Testis (tissue), 3 donors: ENCODE measurements around the gene LHX5. TPM values are rescaled to one million over a fixed set of nuclear protein-coding genes. Genes with fewer than 3 reads are reported as not detected.

Source experiments
- DNase-seq: peaks from one replicate; pipeline ENCODE4 v3.0.0-alpha.2; 2019
- H3K27ac ChIP-seq, 2 donors: fragments of 200-600 bp; sonication (generic); one replicate each; pipeline ENCODE4 v1.5.1; 2019
- H3K27me3 ChIP-seq: fragments of 200-600 bp; sonication (generic); one replicate; pipeline ENCODE4 v1.5.1; 2019
- H3K36me3 ChIP-seq: fragments of 200-600 bp; sonication (generic); one replicate; pipeline ENCODE4 v1.5.1; 2017; ENCODE audit warnings: low read depth; ENCODE audit errors: missing control alignments
- H3K4me1 ChIP-seq: fragments of 200-600 bp; sonication (generic); one replicate; pipeline ENCODE4 v1.5.1; 2019
- H3K4me3 ChIP-seq, 2 donors: fragments of 200-600 bp; sonication (generic); one replicate each; pipeline ENCODE4 v1.5.1; 2017 to 2019
- H3K9me3 ChIP-seq: fragments of 200-600 bp; sonication (generic); one replicate; pipeline ENCODE4 v1.5.1; 2017
- CTCF ChIP-seq, 3 experiments: fragments of 450-650 bp in 2 of 3; fragments of 200-600 bp in 1 of 3; sonication (generic) in 1 of 3; IDR thresholded peaks; one replicate each; pipeline ENCODE4 v1.5.1; 2016 to 2019; ENCODE audit warnings: antibody characterized with exemption in 3 of 3, mild to moderate bottlenecking in 2 of 3, moderate library complexity in 1 of 3
- POLR2A ChIP-seq: fragments of 450-650 bp; IDR thresholded peaks from one replicate; pipeline ENCODE4 v1.6.1; 2017; ENCODE audit warnings: antibody characterized with exemption, mild to moderate bottlenecking, moderate library complexity
- WGBS, 2 donors: methylation state at CpG; one replicate each; pipeline ENCODE4 v1.1.5; 2018; 5-methylcytosine and 5-hydroxymethylcytosine counted together
- intact Hi-C: fragments of 100-400 bp; cut with DNase I; formaldehyde crosslinking; loops from one replicate; pipeline ENCODE4 v1.15.1; 2023; ENCODE audit warnings: low total_unique reads
- polyA plus RNA-seq: library from polyadenylated mRNA; stranded (reverse); fragments of 350-450 nt; fragmentation: Illumina TruSeq; extraction: RNeasy Lipid Tissue Mini Kit (QIAGEN cat#74804); gene quantifications from one replicate; pipeline ENCODE4 v1.2.3, GENCODE V29; 2014; ENCODE audit warnings: low read depth, low replicate concordance; ENCODE audit not compliant: insufficient read depth
- total RNA-seq, 2 donors: library from RNA; depleted of rRNA; stranded (reverse); fragments of >200 nt; gene quantifications; one replicate each; pipeline ENCODE4 v1.2.3, GENCODE V29; 2016

The LHX5 gene
- total and polyA plus RNA-seq, 3 donors from 2014 or later = 0.11 to 0.12 TPM; not detected in 1

GRCh38 chr12:113436586-113436985, 35.1 kb downstream of the LHX5 start:
- Histone ChIP-seq H3K9me3 (no peaks in the 10 kb centered on the region), H3K36me3 (no peaks in the 10 kb centered on the region), H3K27ac (no peak overlapping the region), H3K4me1 (no peaks in the 10 kb centered on the region), H3K4me3 (no peak overlapping the region), H3K27me3 (no peaks in the 10 kb centered on the region)
- WGBS, 2 donors = 47 to 89% methylated on average over 3 to 6 of the region's 6 CpGs
- intact Hi-C loops = loop anchor here (10.0 kb wide), 1 partner anchor 242 kb away; no protein-coding TSS in a partner anchor
- DNase-seq = no peak
- TF ChIP-seq POLR2A (no peak), CTCF (IDR thresholded peaks at IDR 0.05) (no peak)

GRCh38 chr12:113435367-113435766, 36.3 kb downstream of the LHX5 start:
- Histone ChIP-seq H3K36me3 (no peaks in the 10 kb centered on the region), H3K27ac (no peak overlapping the region), H3K9me3 (no peaks in the 10 kb centered on the region), H3K4me3 (no peak overlapping the region), H3K4me1 (no peaks in the 10 kb centered on the region), H3K27me3 (no peaks in the 10 kb centered on the region)
- WGBS, 2 donors = 88 to 92% methylated on average over 5 of the region's 5 CpGs
- TF ChIP-seq POLR2A = no peak
- no peak for TF ChIP-seq CTCF (IDR thresholded peaks at IDR 0.05)
- no peak for DNase-seq
- intact Hi-C loops = loop anchor here (10.0 kb wide), 1 partner anchor 241 kb away; no protein-coding TSS in a partner anchor

GRCh38 chr12:113432986-113433385, 38.7 kb downstream of the LHX5 start:
- intact Hi-C loops = loop anchor here (10.0 kb wide), 1 partner anchor 238 kb away; no protein-coding TSS in a partner anchor
- TF ChIP-seq POLR2A (no peak), CTCF (IDR thresholded peaks at IDR 0.05) (no peak)
- Histone ChIP-seq H3K9me3 (no peaks in the 10 kb centered on the region), H3K27me3 (no peaks in the 10 kb centered on the region), H3K36me3 (no peaks in the 10 kb centered on the region), H3K27ac (no peak overlapping the region), H3K4me3 (no peak overlapping the region), H3K4me1 (no peaks in the 10 kb centered on the region)
- DNase-seq = no peak

- no peak for DNase-seq
- no peak overlapping the region for H3K27ac ChIP-seq
- no peak overlapping the region for H3K4me3 ChIP-seq
- WGBS, 2 donors = 90% methylated on average over 1 of the region's 1 CpG
- intact Hi-C loops = no loop called here
- no peaks in the 10 kb centered on the region for H3K36me3 ChIP-seq
- peaks cover 3% of the 10 kb centered on the region for H3K4me1 ChIP-seq
- no peaks in the 10 kb centered on the region for H3K27me3 ChIP-seq
- no peak for TF ChIP-seq CTCF (IDR thresholded peaks at IDR 0.05)
- TF ChIP-seq POLR2A = no peak
- H3K9me3 ChIP-seq = no peaks in the 10 kb centered on the region
Measured at GRCh38 chr12:113428482-113428881, 43.2 kb downstream of the LHX5 start.

- no peak overlapping the region for H3K4me3 ChIP-seq
- TF ChIP-seq CTCF (IDR thresholded peaks at IDR 0.05) (no peak), POLR2A (no peak)
- H3K27me3 ChIP-seq = no peaks in the 10 kb centered on the region
- WGBS, 2 donors = 85 to 93% methylated on average over 9 of the region's 9 CpGs
- peaks cover 4% of the 10 kb centered on the region for H3K4me1 ChIP-seq
- no peak for DNase-seq
- no peaks in the 10 kb centered on the region for H3K9me3 ChIP-seq
- no peak overlapping the region for H3K27ac ChIP-seq
- H3K36me3 ChIP-seq = no peaks in the 10 kb centered on the region
- intact Hi-C loops = no loop called here
Measured at GRCh38 chr12:113427882-113428281, 43.8 kb downstream of the LHX5 start.
